HFF-Myc (cell line): Measurements from ENCODE around the gene SEC16B.

Experiments used
- DNase-seq: peaks from one replicate; pipeline ENCODE4 v3.0.0-alpha.2; 2011; ENCODE audit warnings: low read depth; ENCODE audit errors: extremely low read depth
- H3K4me3 ChIP-seq: replicated peaks from 2 replicates; pipeline ENCODE4 v1.5.1; 2011; ENCODE audit warnings: low read depth, mild to moderate bottlenecking, control low read depth, low read length
- TF ChIP-seq, protein P1 (sequence below): IDR thresholded peaks from 2 replicates; pipeline ENCODE4 v1.5.1; 2012; ENCODE audit warnings: mild to moderate bottlenecking, low read depth, low read length, control low read depth; ENCODE audit errors: missing control alignments

SEC16B gene, protein sequence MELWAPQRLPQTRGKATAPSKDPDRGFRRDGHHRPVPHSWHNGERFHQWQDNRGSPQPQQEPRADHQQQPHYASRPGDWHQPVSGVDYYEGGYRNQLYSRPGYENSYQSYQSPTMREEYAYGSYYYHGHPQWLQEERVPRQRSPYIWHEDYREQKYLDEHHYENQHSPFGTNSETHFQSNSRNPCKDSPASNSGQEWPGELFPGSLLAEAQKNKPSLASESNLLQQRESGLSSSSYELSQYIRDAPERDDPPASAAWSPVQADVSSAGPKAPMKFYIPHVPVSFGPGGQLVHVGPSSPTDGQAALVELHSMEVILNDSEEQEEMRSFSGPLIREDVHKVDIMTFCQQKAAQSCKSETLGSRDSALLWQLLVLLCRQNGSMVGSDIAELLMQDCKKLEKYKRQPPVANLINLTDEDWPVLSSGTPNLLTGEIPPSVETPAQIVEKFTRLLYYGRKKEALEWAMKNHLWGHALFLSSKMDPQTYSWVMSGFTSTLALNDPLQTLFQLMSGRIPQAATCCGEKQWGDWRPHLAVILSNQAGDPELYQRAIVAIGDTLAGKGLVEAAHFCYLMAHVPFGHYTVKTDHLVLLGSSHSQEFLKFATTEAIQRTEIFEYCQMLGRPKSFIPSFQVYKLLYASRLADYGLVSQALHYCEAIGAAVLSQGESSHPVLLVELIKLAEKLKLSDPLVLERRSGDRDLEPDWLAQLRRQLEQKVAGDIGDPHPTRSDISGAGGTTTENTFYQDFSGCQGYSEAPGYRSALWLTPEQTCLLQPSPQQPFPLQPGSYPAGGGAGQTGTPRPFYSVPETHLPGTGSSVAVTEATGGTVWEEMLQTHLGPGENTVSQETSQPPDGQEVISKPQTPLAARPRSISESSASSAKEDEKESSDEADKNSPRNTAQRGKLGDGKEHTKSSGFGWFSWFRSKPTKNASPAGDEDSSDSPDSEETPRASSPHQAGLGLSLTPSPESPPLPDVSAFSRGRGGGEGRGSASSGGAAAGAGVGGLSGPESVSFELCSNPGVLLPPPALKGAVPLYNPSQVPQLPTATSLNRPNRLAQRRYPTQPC

DNA sequence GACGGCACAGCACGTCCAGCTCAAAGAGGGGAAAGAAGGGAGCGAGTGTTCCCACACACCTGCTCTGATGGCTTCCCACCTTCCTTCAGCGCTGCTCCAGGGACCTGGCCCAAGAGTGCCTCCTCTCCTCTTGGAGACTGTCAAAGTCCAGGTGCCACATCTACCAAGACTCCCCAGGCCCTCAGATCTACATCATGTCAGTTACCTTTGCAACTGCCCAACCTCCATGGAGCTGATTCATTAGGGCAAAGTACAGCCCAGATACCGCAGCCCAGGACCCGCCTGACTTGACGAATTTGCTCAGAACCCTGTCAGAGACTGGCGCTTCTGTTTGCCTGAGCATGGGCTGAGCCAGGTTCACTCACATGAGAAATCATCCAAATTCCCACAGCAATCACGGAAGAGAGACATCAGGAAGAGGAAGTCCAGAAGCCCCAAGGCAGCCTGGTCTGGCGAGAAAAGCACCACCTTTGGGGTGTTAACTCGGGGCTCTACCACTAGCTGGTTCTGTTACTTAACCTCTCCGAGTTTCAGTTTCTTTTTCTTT, at the start of gene SEC16B:
TSS of gene SEC16B (minus strand) at position 234 of the 547 bp plus-strand sequence. CDS start 2,077 bp downstream, outside the sequence.
- H3K4me3 ChIP-seq, result no peak within 1 kb of the TSS
- no peak for DNase-seq
- TF ChIP-seq, protein P1, sequence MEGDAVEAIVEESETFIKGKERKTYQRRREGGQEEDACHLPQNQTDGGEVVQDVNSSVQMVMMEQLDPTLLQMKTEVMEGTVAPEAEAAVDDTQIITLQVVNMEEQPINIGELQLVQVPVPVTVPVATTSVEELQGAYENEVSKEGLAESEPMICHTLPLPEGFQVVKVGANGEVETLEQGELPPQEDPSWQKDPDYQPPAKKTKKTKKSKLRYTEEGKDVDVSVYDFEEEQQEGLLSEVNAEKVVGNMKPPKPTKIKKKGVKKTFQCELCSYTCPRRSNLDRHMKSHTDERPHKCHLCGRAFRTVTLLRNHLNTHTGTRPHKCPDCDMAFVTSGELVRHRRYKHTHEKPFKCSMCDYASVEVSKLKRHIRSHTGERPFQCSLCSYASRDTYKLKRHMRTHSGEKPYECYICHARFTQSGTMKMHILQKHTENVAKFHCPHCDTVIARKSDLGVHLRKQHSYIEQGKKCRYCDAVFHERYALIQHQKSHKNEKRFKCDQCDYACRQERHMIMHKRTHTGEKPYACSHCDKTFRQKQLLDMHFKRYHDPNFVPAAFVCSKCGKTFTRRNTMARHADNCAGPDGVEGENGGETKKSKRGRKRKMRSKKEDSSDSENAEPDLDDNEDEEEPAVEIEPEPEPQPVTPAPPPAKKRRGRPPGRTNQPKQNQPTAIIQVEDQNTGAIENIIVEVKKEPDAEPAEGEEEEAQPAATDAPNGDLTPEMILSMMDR, result no peak

DNA sequence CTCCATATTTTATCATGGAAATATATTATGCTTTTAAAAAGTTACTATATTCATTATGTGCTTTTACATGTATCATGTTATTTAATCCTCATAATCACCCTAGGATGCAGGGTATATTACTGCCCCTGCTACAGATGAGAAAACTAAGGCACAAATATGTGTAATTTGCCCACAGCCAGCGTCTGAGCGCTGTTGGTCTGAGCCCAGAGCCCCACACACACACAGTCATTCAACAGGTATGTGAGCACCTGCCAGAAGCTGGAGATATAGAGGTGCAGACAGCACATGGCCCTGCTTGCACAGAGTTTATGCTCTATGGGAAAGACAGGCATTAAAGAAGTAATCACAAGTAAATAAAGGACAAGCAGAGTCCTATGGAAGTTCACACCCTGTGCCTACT, 49.8 kb upstream of the SEC16B start:
- TF ChIP-seq, protein P1, result no peak
- no peak for DNase-seq
- H3K4me3 ChIP-seq, result no peak overlapping the region

DNA sequence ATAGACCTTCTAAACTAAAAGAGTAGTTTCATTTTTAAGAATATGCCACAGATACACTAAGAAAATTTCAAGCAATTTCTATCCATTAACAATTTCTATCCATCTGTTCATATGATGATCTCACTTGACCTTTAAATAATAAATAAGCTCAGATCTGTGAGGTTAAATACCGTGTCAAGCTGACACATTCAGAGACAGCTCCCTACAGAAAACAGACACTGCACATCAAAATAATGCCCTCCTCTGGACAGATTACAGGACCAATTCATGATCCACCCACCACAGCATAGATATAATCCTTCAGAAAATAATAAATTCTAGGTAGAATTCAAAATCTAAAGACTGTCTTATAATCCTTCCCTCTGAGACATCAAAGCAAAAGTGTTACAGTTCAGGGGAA, 49.4 kb upstream of the SEC16B start:
- H3K4me3 ChIP-seq, result no peak overlapping the region
- TF ChIP-seq, protein P1, result no peak
- no peak for DNase-seq

DNA sequence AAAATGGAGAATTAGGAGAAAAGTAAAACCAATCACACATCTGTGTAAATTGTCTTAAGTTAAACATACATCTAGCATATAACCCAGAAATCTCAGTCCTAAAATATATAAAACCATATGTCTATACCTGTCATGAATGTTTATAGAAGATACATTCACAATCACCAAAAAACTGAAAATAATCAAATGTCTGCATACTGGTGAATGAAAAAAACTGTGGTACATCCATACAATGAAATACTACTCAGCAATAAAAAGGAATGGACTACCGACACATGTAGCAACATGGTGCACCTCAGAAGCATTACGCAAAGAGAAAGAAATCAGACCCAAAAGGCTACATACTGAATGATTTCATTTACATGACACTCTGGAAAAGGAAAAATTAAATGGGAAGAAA, 47.7 kb upstream of the SEC16B start:
- TF ChIP-seq, protein P1, result no peak
- no peak for DNase-seq
- H3K4me3 ChIP-seq, result no peak overlapping the region

DNA sequence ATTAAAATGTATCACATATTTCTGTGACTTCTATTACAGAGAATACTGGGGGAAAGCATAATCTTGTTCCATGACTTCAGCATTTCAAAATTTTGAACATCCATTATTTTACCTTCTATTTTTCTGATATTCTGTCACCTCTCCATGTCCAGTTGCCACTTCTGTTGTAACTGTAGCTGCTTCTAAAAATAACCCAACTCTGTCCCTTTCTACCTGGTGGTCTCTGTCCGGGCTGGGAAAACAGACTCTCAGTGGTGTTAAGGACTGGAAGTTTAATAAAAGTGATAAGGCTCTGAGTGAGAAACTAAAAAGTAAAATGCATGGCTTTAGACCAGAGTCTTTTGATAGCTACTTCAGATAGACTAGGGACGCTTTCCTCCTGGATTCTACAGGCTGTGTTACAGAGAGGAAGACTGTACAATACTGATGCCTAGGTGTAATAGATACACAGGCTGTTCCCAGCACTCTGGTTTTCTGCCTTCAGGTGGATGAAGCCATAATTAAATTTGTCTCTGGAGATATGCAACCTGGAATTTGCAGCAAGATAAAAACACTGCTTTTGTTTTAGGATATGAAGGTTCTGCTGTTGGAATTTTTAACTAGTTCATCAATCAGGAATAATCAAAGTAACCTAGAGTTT, 42.1 kb upstream of the SEC16B start:
- H3K4me3 ChIP-seq, result no peak overlapping the region
- TF ChIP-seq, protein P1, result no peak
- no peak for DNase-seq

DNA sequence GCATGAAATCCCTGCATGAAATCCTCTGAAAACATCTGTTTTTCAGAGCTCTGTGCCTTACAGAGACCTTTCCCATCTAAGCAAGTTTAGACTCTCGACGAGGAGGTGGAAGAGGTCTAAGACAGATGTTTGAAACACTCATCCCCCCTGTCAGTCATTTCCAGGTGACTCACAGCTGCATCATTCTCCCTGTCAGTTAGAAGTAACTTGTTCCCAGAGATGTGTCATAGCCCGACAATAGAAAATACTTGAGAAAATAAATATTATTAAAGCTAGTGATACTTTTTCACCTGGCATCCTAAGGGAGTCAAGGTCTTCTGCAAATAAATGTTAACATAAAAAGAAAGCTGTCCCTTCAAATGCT, 41.6 kb upstream of the SEC16B start:
- DNase-seq, result peak; percentile 9
- no peak overlapping the region for H3K4me3 ChIP-seq
- TF ChIP-seq, protein P1, result no peak
